WERI-Rb-1 (cell line): ENCODE results near the gene BHMT.

ENCODE experiments used
- DNase-seq: peaks from one replicate; pipeline ENCODE4 v3.0.0-alpha.2; 2020
- H3K27ac ChIP-seq: fragments of 250-450 bp; sonication (Bioruptor Pico); 2 replicates; pipeline ENCODE4 v1.5.1; 2020; ENCODE audit warnings: mild to moderate bottlenecking, moderate library complexity
- H3K27me3 ChIP-seq: fragments of 250-450 bp; sonication (Bioruptor Pico); 2 replicates; pipeline ENCODE4 v1.5.1; 2021; ENCODE audit warnings: mild to moderate bottlenecking, low read depth, moderate library complexity; ENCODE audit not compliant: insufficient read depth, severe bottlenecking
- H3K36me3 ChIP-seq: fragments of 250-450 bp; sonication (Bioruptor Pico); 2 replicates; pipeline ENCODE4 v1.5.1; 2020; ENCODE audit warnings: mild to moderate bottlenecking, moderate library complexity
- H3K4me3 ChIP-seq: 2 replicates; pipeline ENCODE4 v1.5.1; 2011; ENCODE audit warnings: low read depth, mild to moderate bottlenecking, control low read depth, low read length
- H3K9me3 ChIP-seq: fragments of 250-450 bp; sonication (Bioruptor Pico); 2 replicates; pipeline ENCODE4 v1.5.1; 2021; ENCODE audit warnings: mild to moderate bottlenecking, moderate library complexity; ENCODE audit not compliant: severe bottlenecking
- TF ChIP-seq, protein P1 (sequence below): IDR thresholded peaks from 2 replicates; pipeline ENCODE4 v1.5.1; 2011; ENCODE audit warnings: low read depth, mild to moderate bottlenecking, control low read depth, inconsistent platforms, low read length

The BHMT gene

DNA sequence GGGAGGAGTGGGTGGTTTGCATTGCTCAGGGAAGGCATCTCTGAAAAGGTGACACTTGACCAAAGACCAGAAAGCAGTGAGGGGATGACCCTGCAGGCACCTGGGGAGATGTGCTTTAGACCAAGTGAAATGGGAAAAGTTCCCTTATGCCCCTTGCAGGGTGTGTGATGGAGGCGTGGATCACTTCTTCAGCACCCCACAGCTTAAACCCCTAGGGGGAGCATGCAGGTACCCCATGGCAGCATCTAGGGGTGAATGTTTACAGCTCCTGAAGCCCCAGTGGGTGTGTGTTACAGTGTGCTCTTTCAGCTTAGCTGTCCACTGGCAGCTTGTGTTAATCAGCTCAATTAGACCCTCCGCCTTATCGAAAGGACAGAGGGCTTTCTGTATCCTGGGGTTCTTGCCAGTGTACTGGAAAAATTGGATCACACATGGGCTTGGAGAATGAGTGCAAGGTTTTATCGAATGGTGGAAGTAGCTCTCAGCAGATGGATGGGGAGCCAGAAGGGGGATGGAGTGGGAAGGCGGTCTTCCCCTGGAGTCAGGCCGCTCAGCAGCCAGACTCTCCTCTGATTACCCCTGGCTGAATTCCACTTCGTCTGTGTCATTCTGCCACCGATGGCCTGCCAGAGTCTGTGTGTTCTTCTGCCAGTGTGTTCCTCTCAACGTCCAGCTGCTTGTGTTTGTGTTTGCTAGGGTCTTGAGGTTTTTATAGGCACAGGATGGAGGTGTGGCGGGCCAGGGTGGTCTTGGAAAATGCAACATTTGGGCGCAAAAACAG lies 35.8 kb upstream of the BHMT start:
- Histone ChIP-seq H3K9me3 (peaks cover 5% of the 10 kb centered on the region), H3K36me3 (no peaks in the 10 kb centered on the region; the same call in 1 of the 2 replicates), H3K27ac (no peak overlapping the region), H3K27me3 (no peaks in the 10 kb centered on the region), H3K4me3 (no peak overlapping the region)
- TF ChIP-seq, protein P1, sequence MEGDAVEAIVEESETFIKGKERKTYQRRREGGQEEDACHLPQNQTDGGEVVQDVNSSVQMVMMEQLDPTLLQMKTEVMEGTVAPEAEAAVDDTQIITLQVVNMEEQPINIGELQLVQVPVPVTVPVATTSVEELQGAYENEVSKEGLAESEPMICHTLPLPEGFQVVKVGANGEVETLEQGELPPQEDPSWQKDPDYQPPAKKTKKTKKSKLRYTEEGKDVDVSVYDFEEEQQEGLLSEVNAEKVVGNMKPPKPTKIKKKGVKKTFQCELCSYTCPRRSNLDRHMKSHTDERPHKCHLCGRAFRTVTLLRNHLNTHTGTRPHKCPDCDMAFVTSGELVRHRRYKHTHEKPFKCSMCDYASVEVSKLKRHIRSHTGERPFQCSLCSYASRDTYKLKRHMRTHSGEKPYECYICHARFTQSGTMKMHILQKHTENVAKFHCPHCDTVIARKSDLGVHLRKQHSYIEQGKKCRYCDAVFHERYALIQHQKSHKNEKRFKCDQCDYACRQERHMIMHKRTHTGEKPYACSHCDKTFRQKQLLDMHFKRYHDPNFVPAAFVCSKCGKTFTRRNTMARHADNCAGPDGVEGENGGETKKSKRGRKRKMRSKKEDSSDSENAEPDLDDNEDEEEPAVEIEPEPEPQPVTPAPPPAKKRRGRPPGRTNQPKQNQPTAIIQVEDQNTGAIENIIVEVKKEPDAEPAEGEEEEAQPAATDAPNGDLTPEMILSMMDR, result peak; percentile 13; the same call in 1 of the 2 replicates
- no peak for DNase-seq

DNA sequence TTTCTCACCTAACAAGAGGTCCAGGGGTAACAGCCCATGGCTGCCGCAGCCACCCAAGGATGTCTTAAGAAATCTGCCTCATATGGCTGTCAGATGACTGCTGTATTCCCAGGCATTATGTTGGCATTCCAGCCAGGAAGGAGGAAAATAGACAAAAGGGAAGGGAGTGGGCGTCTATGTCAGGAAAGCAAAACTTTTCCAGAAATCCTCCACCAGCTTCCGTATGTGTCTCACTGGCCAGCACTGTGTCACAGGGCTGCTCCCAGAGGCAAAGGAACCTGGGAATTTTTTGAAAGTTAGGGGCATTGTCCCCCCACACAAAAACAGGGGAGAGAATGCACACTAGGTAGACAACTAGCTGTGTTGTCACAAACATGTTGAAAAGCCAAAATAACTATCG lies 34.8 kb upstream of the BHMT start:
- H3K27me3 ChIP-seq, result no peaks in the 10 kb centered on the region
- H3K27ac ChIP-seq, result no peak overlapping the region
- peaks cover 5% of the 10 kb centered on the region for H3K9me3 ChIP-seq
- DNase-seq, result no peak
- no peaks in the 10 kb centered on the region; the same call in 1 of the 2 replicates for H3K36me3 ChIP-seq
- H3K4me3 ChIP-seq, result no peak overlapping the region
- TF ChIP-seq, protein P1, result no peak

DNA sequence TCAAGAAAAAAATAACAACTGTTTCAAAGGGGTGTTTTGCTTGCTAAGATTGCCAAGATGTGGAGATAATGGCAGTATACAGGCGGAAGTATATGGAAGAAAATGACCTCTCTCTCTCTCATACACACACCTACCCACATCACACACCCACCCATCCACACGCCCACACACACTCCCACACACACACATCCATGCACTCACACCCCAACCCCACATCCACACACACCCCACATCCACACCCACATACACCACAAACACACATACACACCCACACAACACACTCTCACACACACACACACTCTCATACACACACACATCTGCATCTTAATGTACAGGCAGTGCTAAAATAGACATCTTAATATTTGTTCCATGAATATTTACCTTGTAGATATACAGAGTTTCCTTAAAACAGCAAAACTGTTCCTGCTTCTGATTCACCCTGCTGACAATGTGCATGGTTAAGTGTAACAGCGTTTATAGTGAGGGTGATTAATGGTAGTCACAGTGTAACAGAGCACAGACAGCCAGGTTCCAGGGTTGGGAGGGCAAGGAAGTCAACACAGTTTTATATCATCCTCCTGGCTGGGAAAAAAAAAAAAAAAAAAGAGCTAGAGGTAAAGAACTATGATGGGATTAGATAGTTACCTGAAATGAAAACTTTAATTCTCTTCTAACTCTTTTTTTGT lies 33.8 kb upstream of the BHMT start:
- no peak overlapping the region for H3K27ac ChIP-seq
- no peak for DNase-seq
- TF ChIP-seq, protein P1, result no peak
- peaks cover 5% of the 10 kb centered on the region for H3K9me3 ChIP-seq
- no peak overlapping the region for H3K4me3 ChIP-seq
- no peaks in the 10 kb centered on the region; the same call in 1 of the 2 replicates for H3K36me3 ChIP-seq
- no peaks in the 10 kb centered on the region for H3K27me3 ChIP-seq

DNA sequence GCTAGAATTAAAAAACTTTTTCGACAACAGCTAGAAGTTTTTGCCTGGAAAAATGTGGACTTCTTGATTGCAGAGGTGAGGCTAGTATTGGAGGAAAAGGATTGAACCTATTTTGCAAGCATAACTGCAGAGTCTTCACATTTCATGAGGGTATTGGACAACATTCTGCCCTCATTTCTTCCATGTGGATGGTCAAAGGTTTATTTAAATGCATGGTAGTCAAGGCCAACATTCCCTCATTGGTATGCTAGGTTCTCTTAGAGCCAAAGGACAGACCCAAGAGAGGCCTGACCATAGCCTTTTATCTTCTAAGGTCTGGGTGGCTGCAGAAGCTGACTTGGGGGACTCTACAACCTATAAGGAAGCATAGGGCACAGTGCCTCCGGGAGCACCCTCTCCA lies 30.8 kb upstream of the BHMT start:
- TF ChIP-seq, protein P1, result no peak
- Histone ChIP-seq H3K27ac (no peak overlapping the region), H3K4me3 (no peak overlapping the region), H3K36me3 (no peaks in the 10 kb centered on the region), H3K9me3 (no peaks in the 10 kb centered on the region), H3K27me3 (no peaks in the 10 kb centered on the region)
- DNase-seq, result no peak

DNA sequence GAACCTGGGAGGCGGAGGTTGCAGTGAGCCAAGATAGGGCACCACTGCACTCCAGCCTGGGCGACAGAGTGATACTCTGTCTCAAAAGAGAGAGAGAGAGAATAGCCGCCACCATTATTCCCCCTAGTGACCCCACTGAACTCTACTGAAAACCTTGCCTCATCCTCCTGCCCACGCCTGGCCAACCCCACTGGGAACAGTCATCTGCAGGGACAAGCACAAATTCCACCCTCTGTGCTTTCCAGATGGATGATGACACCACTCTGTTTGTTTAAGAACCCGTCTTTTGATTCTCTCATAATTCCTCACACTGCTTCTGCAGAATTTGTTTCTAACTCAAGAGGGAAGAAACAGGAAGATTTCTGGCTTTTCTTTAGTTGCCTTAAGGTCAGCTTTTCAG lies 29.8 kb upstream of the BHMT start:
- TF ChIP-seq, protein P1, result no peak
- Histone ChIP-seq H3K4me3 (no peak overlapping the region), H3K36me3 (no peaks in the 10 kb centered on the region), H3K27me3 (no peaks in the 10 kb centered on the region), H3K9me3 (no peaks in the 10 kb centered on the region), H3K27ac (no peak overlapping the region)
- no peak for DNase-seq
